Loucy (cell line): Measurements from ENCODE around the gene PADI4.

Experiments used
- H2AFZ ChIP-seq: fragments of 200-600 bp; sonication (generic); 2 replicates; pipeline ENCODE4 v1.6.0; 2016; ENCODE audit warnings: antibody characterized with exemption, mild to moderate bottlenecking, low read length, moderate library complexity
- H3F3A ChIP-seq: fragments of 200-600 bp; 2 replicates; pipeline ENCODE4 v1.6.0; 2016; ENCODE audit warnings: antibody characterized with exemption, low read depth, mild to moderate bottlenecking
- H3K27me3 ChIP-seq: fragments of 200-600 bp; sonication (generic); 2 replicates; pipeline ENCODE4 v1.6.1; 2014; ENCODE audit warnings: low read length, mild to moderate bottlenecking; ENCODE audit not compliant: insufficient read depth, poor library complexity, severe bottlenecking
- H3K36me3 ChIP-seq: fragments of 200-600 bp; sonication (generic); 2 replicates; pipeline ENCODE4 v1.6.1; 2016; ENCODE audit warnings: low read length; ENCODE audit not compliant: insufficient read depth
- H3K4me1 ChIP-seq: fragments of 200-600 bp; sonication (generic); 2 replicates; pipeline ENCODE4 v1.5.1; 2014; ENCODE audit warnings: low read length, mild to moderate bottlenecking; ENCODE audit not compliant: insufficient read depth, poor library complexity, severe bottlenecking
- H3K4me2 ChIP-seq: fragments of 200-600 bp; sonication (generic); 2 replicates; pipeline ENCODE4 v1.6.0; 2014; ENCODE audit warnings: antibody characterized with exemption, low read length, low read depth, mild to moderate bottlenecking; ENCODE audit not compliant: poor library complexity, severe bottlenecking
- H3K4me3 ChIP-seq: fragments of 200-600 bp; sonication (generic); 2 replicates; pipeline ENCODE4 v1.5.1; 2014; ENCODE audit warnings: low read length, mild to moderate bottlenecking, mixed read lengths; ENCODE audit not compliant: poor library complexity, severe bottlenecking
- H3K79me2 ChIP-seq: fragments of 200-600 bp; sonication (generic); 2 replicates; pipeline ENCODE4 v1.6.1; 2014; ENCODE audit warnings: low read length; ENCODE audit not compliant: insufficient read depth
- H3K9ac ChIP-seq: fragments of 200-600 bp; sonication (generic); 2 replicates; pipeline ENCODE4 v1.6.0; 2014; ENCODE audit warnings: mild to moderate bottlenecking, low read depth, low read length, moderate library complexity; ENCODE audit not compliant: poor library complexity, severe bottlenecking
- H3K9me2 ChIP-seq: fragments of 200-600 bp; sonication (generic); replicated peaks from 2 replicates; pipeline ENCODE4 v1.6.1; 2016; ENCODE audit warnings: low read depth, low read length, mixed read lengths
- H3K9me3 ChIP-seq: fragments of 200-600 bp; sonication (generic); 2 replicates; pipeline ENCODE4 v1.6.1; 2014; ENCODE audit warnings: mild to moderate bottlenecking, antibody characterized with exemption, low read length, low read depth; ENCODE audit not compliant: insufficient read depth
- H4K20me1 ChIP-seq: fragments of 200-600 bp; sonication (generic); 2 replicates; pipeline ENCODE4 v1.6.0; 2014; ENCODE audit warnings: antibody characterized with exemption, low read length, mild to moderate bottlenecking; ENCODE audit not compliant: insufficient read depth, poor library complexity, severe bottlenecking
- EZH2phosphoT487 ChIP-seq: fragments of 200-600 bp; IDR thresholded peaks from 2 replicates; pipeline ENCODE4 v1.6.1; 2018; ENCODE audit warnings: antibody characterized with exemption, mild to moderate bottlenecking, moderate library complexity, borderline replicate concordance
- TF ChIP-seq, protein P1 (sequence below): fragments of 200-600 bp; sonication (generic); conservative IDR thresholded peaks from 2 replicates; pipeline ENCODE4 v1.5.1; 2014; ENCODE audit warnings: mild to moderate bottlenecking, antibody characterized with exemption, low read length

The PADI4 gene

DNA sequence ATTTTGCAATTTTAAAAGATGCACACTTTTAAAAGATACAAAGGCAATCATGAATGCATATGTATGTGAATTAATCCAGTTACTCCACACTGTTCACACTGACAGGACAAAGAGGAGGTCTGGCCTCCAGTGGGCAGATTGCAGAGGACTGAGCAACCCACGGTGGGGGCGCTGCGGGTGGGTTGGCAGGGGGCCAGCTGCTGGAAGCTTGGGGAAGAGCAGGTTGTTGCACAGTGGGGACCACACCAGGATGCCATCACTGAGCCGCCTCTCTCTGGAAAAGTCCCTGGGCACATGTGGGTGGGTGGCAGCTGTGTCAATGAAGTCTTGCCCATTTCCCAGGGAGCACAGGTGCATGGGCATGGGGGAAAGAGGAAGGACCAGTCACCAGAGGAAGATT is 12.7 kb upstream of the PADI4 start:
- Histone ChIP-seq H3F3A (no peaks in the 10 kb centered on the region), H3K36me3 (no peaks in the 10 kb centered on the region), H4K20me1 (no peaks in the 10 kb centered on the region), H3K4me2 (no peak overlapping the region), H2AFZ (no peak overlapping the region), H3K4me3 (no peak overlapping the region), H3K79me2 (no peaks in the 10 kb centered on the region), H3K9ac (no peak overlapping the region), H3K4me1 (no peaks in the 10 kb centered on the region), H3K27me3 (no peaks in the 10 kb centered on the region), H3K9me2 (no peaks in the 10 kb centered on the region), H3K9me3 (no peaks in the 10 kb centered on the region; the same call in 1 of the 2 replicates)
- no peak for TF ChIP-seq EZH2phosphoT487
- TF ChIP-seq, protein P1, sequence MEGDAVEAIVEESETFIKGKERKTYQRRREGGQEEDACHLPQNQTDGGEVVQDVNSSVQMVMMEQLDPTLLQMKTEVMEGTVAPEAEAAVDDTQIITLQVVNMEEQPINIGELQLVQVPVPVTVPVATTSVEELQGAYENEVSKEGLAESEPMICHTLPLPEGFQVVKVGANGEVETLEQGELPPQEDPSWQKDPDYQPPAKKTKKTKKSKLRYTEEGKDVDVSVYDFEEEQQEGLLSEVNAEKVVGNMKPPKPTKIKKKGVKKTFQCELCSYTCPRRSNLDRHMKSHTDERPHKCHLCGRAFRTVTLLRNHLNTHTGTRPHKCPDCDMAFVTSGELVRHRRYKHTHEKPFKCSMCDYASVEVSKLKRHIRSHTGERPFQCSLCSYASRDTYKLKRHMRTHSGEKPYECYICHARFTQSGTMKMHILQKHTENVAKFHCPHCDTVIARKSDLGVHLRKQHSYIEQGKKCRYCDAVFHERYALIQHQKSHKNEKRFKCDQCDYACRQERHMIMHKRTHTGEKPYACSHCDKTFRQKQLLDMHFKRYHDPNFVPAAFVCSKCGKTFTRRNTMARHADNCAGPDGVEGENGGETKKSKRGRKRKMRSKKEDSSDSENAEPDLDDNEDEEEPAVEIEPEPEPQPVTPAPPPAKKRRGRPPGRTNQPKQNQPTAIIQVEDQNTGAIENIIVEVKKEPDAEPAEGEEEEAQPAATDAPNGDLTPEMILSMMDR, result no peak

DNA sequence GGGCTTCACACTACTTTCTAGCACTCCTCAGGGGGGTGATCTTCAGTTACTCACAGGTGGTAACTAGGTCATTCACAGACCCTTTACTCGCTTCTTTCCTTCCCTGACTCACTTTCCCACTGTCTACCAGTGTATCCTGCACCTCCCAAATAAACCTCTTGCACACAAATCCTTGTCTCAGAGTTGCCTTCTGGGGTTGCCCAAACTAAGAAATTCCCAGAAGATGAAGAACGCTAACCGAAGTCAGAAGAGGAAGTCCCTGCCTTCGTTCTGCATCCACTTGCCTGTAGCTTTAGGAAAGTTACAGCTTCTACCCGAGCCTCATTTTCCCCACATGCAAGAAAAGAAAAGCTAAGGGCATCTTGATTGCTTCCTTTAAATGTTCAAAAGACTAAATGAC is 11.9 kb upstream of the PADI4 start:
- no peaks in the 10 kb centered on the region; the same call in 1 of the 2 replicates for H3K9me3 ChIP-seq
- no peak overlapping the region for H3K4me2 ChIP-seq
- H3K9me2 ChIP-seq, result no peaks in the 10 kb centered on the region
- no peak overlapping the region for H3K9ac ChIP-seq
- no peak overlapping the region for H2AFZ ChIP-seq
- no peaks in the 10 kb centered on the region for H3K79me2 ChIP-seq
- TF ChIP-seq, protein P1, result no peak
- TF ChIP-seq EZH2phosphoT487, result no peak
- no peaks in the 10 kb centered on the region for H4K20me1 ChIP-seq
- H3K36me3 ChIP-seq, result no peaks in the 10 kb centered on the region
- no peak overlapping the region for H3K4me3 ChIP-seq
- H3F3A ChIP-seq, result no peaks in the 10 kb centered on the region
- H3K4me1 ChIP-seq, result no peaks in the 10 kb centered on the region
- no peaks in the 10 kb centered on the region for H3K27me3 ChIP-seq

DNA sequence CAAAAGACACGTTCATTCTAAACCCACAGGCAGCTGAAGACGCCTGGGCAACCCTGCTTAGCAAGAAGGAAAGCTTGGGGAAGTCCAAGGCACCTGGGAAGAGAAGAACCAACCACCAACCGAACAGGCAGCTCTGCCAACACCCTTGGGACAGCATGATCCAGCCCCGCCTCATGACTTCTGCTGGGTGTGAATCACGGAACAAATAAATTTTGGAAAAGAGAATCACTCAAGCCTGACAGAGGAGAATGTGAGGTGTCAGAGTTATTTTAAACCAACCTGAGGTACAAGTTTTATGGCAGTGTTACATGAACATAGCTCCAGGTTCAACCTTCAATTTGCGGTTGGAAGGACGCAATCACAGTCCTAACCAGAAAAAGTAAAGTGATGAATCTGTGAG is 10.0 kb upstream of the PADI4 start:
- TF ChIP-seq, protein P1, result no peak
- TF ChIP-seq EZH2phosphoT487, result no peak
- Histone ChIP-seq H3K36me3 (no peaks in the 10 kb centered on the region), H2AFZ (no peak overlapping the region), H3K4me3 (no peak overlapping the region), H3F3A (no peaks in the 10 kb centered on the region), H3K4me1 (no peaks in the 10 kb centered on the region), H3K79me2 (no peaks in the 10 kb centered on the region), H3K27me3 (no peaks in the 10 kb centered on the region), H3K9me2 (no peaks in the 10 kb centered on the region), H3K9ac (no peak overlapping the region), H3K4me2 (no peak overlapping the region), H3K9me3 (peaks cover 9% of the 10 kb centered on the region; the same call in 1 of the 2 replicates), H4K20me1 (no peaks in the 10 kb centered on the region)
